ENCODE results near the gene TRIM29. TPM values are rescaled to one million over a fixed set of nuclear protein-coding genes. Genes with fewer than 3 reads are reported as not detected.

TRIM29 gene
- total and polyA plus RNA-seq, 9 of the 15 experiments (the other 6 are each of a cell fraction or from before 2014, with no cell fraction given): 0.08 to 1.4 (median 0.42) TPM; not detected in 2

GRCh38 chr11:120096369-120097191, 41.3 kb downstream of the TRIM29 start (continued):
- no peak for TF ChIP-seq REST (IDR thresholded peaks at IDR 0.05; ENCODE audit: borderline replicate concordance)
- TF ChIP-seq REST (CRISPR knock-in tag; IDR thresholded peaks at IDR 0.05; ENCODE audit: low read depth): no peak
- no peak for TF ChIP-seq TBL1XR1 (IDR thresholded peaks at IDR 0.05; ENCODE audit: low read length in 2 of 2)
- peak; percentile 57 for TF ChIP-seq MAFK (IDR thresholded peaks at IDR 0.05; ENCODE audit: low read length)
- TF ChIP-seq RBM39 (optimal IDR thresholded peaks at IDR 0.05; ENCODE audit: low read depth, low read length): no peak
- TF ChIP-seq ZNF75A (CRISPR knock-in tag; IDR thresholded peaks at IDR 0.05): no peak
- TF ChIP-seq TARDBP (IDR thresholded peaks at IDR 0.05): no peak
- TF ChIP-seq TFE3 (CRISPR knock-in tag; IDR thresholded peaks at IDR 0.05): no peak
- TF ChIP-seq JUND (IDR thresholded peaks at IDR 0.05; ENCODE audit: borderline replicate concordance, low read depth, low read length): no peak
- no peak for TF ChIP-seq JUND (tag; IDR thresholded peaks at IDR 0.05; ENCODE audit: borderline replicate concordance, low read depth, low read length)
- peak; percentile 36; the same call in 1 of the 2 replicates for TF ChIP-seq CBFA2T3 (IDR thresholded peaks at IDR 0.05)
- TF ChIP-seq SLC30A9 (CRISPR knock-in tag; IDR thresholded peaks at IDR 0.05): no peak
- TF ChIP-seq PURB (CRISPR knock-in tag; IDR thresholded peaks at IDR 0.05; ENCODE audit: low read depth): no peak
- TF ChIP-seq ETV5 (CRISPR knock-in tag; IDR thresholded peaks at IDR 0.05; ENCODE audit: low read depth): no peak
- TF ChIP-seq SNAPC5 (CRISPR knock-in tag; IDR thresholded peaks at IDR 0.05): no peak
- no peak for TF ChIP-seq ZNF778 (CRISPR knock-in tag; IDR thresholded peaks at IDR 0.05)
- TF ChIP-seq HDAC2 (IDR thresholded peaks at IDR 0.05): no peak
- TF ChIP-seq U2AF2 (optimal IDR thresholded peaks at IDR 0.05; ENCODE audit: low read depth, low read length): no peak
- peak; percentile 55 for TF ChIP-seq ARID1B (IDR thresholded peaks at IDR 0.05)
- TF ChIP-seq CSDE1 (IDR thresholded peaks at IDR 0.05): no peak
